ENCODE measurements around the gene ACBD7. TPM values are rescaled to one million over a fixed set of nuclear protein-coding genes. Genes with fewer than 3 reads are reported as not detected.

ACBD7 gene
- total RNA-seq, 2 donors from 2014 or later = 3.7 to 8.5 TPM

GRCh38 chr10:15075421-15075820 is 13.2 kb downstream of the ACBD7 start:
- Mint-ChIP-seq H3K4me3 (no peak overlapping the region), H3K4me1 (no peaks in the 10 kb centered on the region), H3K36me3 (ENCODE audit: low read depth) (peaks cover 25% of the 10 kb centered on the region), H3K27me3 (ENCODE audit: insufficient read depth) (no peaks in the 10 kb centered on the region), H3K27ac (no peak overlapping the region), H3K9me3 (peaks cover 23% of the 10 kb centered on the region)
- TF ChIP-seq, protein P1, sequence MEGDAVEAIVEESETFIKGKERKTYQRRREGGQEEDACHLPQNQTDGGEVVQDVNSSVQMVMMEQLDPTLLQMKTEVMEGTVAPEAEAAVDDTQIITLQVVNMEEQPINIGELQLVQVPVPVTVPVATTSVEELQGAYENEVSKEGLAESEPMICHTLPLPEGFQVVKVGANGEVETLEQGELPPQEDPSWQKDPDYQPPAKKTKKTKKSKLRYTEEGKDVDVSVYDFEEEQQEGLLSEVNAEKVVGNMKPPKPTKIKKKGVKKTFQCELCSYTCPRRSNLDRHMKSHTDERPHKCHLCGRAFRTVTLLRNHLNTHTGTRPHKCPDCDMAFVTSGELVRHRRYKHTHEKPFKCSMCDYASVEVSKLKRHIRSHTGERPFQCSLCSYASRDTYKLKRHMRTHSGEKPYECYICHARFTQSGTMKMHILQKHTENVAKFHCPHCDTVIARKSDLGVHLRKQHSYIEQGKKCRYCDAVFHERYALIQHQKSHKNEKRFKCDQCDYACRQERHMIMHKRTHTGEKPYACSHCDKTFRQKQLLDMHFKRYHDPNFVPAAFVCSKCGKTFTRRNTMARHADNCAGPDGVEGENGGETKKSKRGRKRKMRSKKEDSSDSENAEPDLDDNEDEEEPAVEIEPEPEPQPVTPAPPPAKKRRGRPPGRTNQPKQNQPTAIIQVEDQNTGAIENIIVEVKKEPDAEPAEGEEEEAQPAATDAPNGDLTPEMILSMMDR (conservative IDR thresholded peaks at IDR 0.05) = no peak
- no peak for DNase-seq
- no peaks in the 10 kb centered on the region for H3K36me3 ChIP-seq (ENCODE audit: control insufficient read depth, insufficient read depth, low read length)
- H3K9ac ChIP-seq (ENCODE audit: extremely low read depth, low read length, poor library complexity, severe bottlenecking) = no peak overlapping the region
- 77 to 95% methylated on average over 3 of the region's 3 CpGs for WGBS, 2 experiments (ENCODE audit: insufficient coverage in 1 of 2, insufficient read length in 1 of 2)
- no peaks in the 10 kb centered on the region for H3K27me3 ChIP-seq (ENCODE audit: control insufficient read depth, insufficient read depth, low read length, poor library complexity, severe bottlenecking)
- H3K4me3 ChIP-seq (ENCODE audit: low read length) = no peak overlapping the region
- peaks cover 34% of the 10 kb centered on the region for H3K9me3 ChIP-seq (ENCODE audit: control insufficient read depth, low read length)
- no peak overlapping the region for H3K27ac ChIP-seq (ENCODE audit: low read depth, low read length)
- no peaks in the 10 kb centered on the region for H3K4me1 ChIP-seq (ENCODE audit: control insufficient read depth, insufficient read depth, low read length)

GRCh38 chr10:15072358-15072757 is 16.2 kb downstream of the ACBD7 start:
- Histone ChIP-seq H3K9me3 (ENCODE audit: control insufficient read depth, low read length) (peaks cover 34% of the 10 kb centered on the region), H3K4me1 (ENCODE audit: control insufficient read depth, insufficient read depth, low read length) (no peaks in the 10 kb centered on the region), H3K9ac (ENCODE audit: extremely low read depth, low read length, poor library complexity, severe bottlenecking) (no peak overlapping the region), H3K27ac (ENCODE audit: low read depth, low read length) (no peak overlapping the region), H3K4me3 (ENCODE audit: low read length) (peak overlapping the region; percentile 23), H3K36me3 (ENCODE audit: control insufficient read depth, insufficient read depth, low read length) (no peaks in the 10 kb centered on the region), H3K27me3 (ENCODE audit: control insufficient read depth, insufficient read depth, low read length, poor library complexity, severe bottlenecking) (no peaks in the 10 kb centered on the region)
- Mint-ChIP-seq H3K27ac (no peak overlapping the region), H3K4me1 (no peaks in the 10 kb centered on the region), H3K4me3 (no peak overlapping the region), H3K9me3 (peaks cover 23% of the 10 kb centered on the region), H3K36me3 (ENCODE audit: low read depth) (peaks cover 22% of the 10 kb centered on the region), H3K27me3 (ENCODE audit: insufficient read depth) (no peaks in the 10 kb centered on the region)
- WGBS, 2 experiments (ENCODE audit: insufficient coverage in 1 of 2, insufficient read length in 1 of 2) = 92% methylated on average over 5 of the region's 5 CpGs; no CpG with 5 or more reads in 1 of the 2 experiments
- no peak for DNase-seq
- TF ChIP-seq, protein P1 (conservative IDR thresholded peaks at IDR 0.05) = no peak

DNA sequence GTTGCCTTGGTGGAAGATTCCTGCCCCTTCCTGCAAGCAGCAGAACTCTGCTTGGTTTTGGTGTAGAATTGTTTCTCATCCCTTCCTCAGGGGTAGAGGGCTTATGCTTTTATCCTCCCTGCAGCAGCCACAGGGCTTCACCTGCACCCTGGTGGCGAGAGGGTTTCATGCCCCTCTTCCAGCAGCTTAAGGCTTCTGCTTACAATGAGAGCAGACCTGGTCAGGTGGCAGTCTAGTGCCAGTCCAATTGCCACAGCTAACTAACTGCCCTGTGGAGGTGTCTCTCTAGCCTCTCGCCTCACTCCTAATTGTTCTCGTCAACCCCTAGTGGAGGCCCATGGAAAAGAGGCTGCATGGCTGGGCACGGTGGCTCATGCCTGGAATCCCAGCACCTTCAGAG is 19.3 kb downstream of the ACBD7 start:
- Histone ChIP-seq H3K4me1 (ENCODE audit: control insufficient read depth, insufficient read depth, low read length) (no peaks in the 10 kb centered on the region), H3K9me3 (ENCODE audit: control insufficient read depth, low read length) (peaks cover 45% of the 10 kb centered on the region), H3K36me3 (ENCODE audit: control insufficient read depth, insufficient read depth, low read length) (no peaks in the 10 kb centered on the region), H3K4me3 (ENCODE audit: low read length) (no peak overlapping the region), H3K27ac (ENCODE audit: low read depth, low read length) (no peak overlapping the region), H3K27me3 (ENCODE audit: control insufficient read depth, insufficient read depth, low read length, poor library complexity, severe bottlenecking) (no peaks in the 10 kb centered on the region), H3K9ac (ENCODE audit: extremely low read depth, low read length, poor library complexity, severe bottlenecking) (no peak overlapping the region)
- peaks cover 18% of the 10 kb centered on the region for H3K36me3 Mint-ChIP-seq (ENCODE audit: low read depth)
- no peaks in the 10 kb centered on the region for H3K27me3 Mint-ChIP-seq (ENCODE audit: insufficient read depth)
- H3K27ac Mint-ChIP-seq = no peak overlapping the region
- 78 to 81% methylated on average over 4 of the region's 4 CpGs for WGBS, 2 experiments (ENCODE audit: insufficient coverage in 1 of 2, insufficient read length in 1 of 2)
- TF ChIP-seq, protein P1 (conservative IDR thresholded peaks at IDR 0.05) = peak; percentile 41
- H3K4me3 Mint-ChIP-seq = no peak overlapping the region
- peaks cover 31% of the 10 kb centered on the region for H3K9me3 Mint-ChIP-seq
- no peaks in the 10 kb centered on the region for H3K4me1 Mint-ChIP-seq
- no peak for DNase-seq

Measured in endodermal cell (in vitro differentiated cells).